Thymus (tissue), 11 donors: ENCODE results near the gene SH3BGRL. TPM values are rescaled to one million over a fixed set of nuclear protein-coding genes. Genes with fewer than 3 reads are reported as not detected.

ENCODE experiments used
- DNase-seq, 9 donors: peaks; one replicate each; pipeline ENCODE4 v3.0.0-alpha.2; 2013; ENCODE audit warnings: low spot score in 9 of 9, low read depth in 6 of 9, missing footprints in 1 of 9
- H3K27ac ChIP-seq, 2 donors: one replicate each; pipeline ENCODE4 v1.5.1; 2013; ENCODE audit warnings: control low read depth in 1 of 2, low read depth in 1 of 2, low read length in 1 of 2, mild to moderate bottlenecking in 1 of 2, moderate library complexity in 1 of 2
- H3K27me3 ChIP-seq, 2 donors: one replicate each; pipeline ENCODE4 v1.5.1; 2013; ENCODE audit warnings: low read length in 1 of 2; ENCODE audit not compliant: control insufficient read depth in 2 of 2, insufficient read depth in 1 of 2
- H3K36me3 ChIP-seq, 2 donors: one replicate each; pipeline ENCODE4 v1.5.1; 2013; ENCODE audit warnings: low read length in 1 of 2, mild to moderate bottlenecking in 1 of 2, moderate library complexity in 1 of 2; ENCODE audit not compliant: control insufficient read depth in 2 of 2, insufficient read depth in 2 of 2
- H3K4me1 ChIP-seq, 2 donors: one replicate each; pipeline ENCODE4 v1.5.1; 2013; ENCODE audit warnings: low read length in 2 of 2; ENCODE audit not compliant: control insufficient read depth in 2 of 2, insufficient read depth in 2 of 2
- H3K4me3 ChIP-seq, 2 donors: one replicate each; pipeline ENCODE4 v1.5.1; 2013; ENCODE audit warnings: low read length in 2 of 2, control low read depth in 1 of 2, mild to moderate bottlenecking in 1 of 2
- H3K9me3 ChIP-seq, 2 donors: one replicate each; pipeline ENCODE4 v1.5.1; 2013; ENCODE audit warnings: low read length in 1 of 2, mild to moderate bottlenecking in 1 of 2; ENCODE audit not compliant: control insufficient read depth in 2 of 2, insufficient read depth in 1 of 2
- WGBS: extraction: QIAGEN DNeasy Blood & Tissue Kit; methylation state at CpG from one replicate; pipeline ENCODE4 v1.1.7; 2013; 5-methylcytosine and 5-hydroxymethylcytosine counted together
- polyA plus RNA-seq: library from polyadenylated mRNA; stranded (reverse); fragments of 200-250 nt; gene quantifications from one replicate; pipeline ENCODE4 v1.2.3, GENCODE V29; 2013
- total RNA-seq: library from RNA; stranded (reverse); fragments of 120-200 nt; gene quantifications from one replicate; pipeline ENCODE4 v1.2.4, GENCODE V29; 2013
- donor health status: healthy.

The SH3BGRL gene
- total and polyA plus RNA-seq, 2 donors = 110 to 201 TPM

DNA sequence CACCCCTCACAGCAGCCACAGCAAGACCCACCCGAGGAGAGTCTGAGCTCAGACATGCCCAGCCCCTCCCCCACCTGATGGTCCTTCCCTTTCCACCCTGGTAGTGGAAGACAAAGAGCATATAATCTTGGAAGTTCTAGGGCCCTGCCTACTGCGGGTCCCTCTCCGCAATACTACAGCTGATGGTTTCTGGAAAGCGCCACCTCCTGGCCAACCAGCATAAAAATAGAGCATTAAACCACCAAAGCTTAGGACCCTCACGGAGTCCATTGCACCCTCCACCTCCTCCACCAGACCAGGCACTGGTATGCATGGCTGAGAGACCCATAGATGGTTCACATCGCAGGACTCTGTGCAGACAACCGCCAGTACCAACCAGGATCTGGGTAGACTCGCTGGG is 78.2 kb downstream of the SH3BGRL start:
- H3K4me3 ChIP-seq = no peak overlapping the region
- WGBS = 98% methylated on average over 8 of the region's 8 CpGs
- peaks cover 15 to 17% of the 10 kb centered on the region in 2 donors for H3K36me3 ChIP-seq
- H3K4me1 ChIP-seq = no peaks in the 10 kb centered on the region
- H3K27me3 ChIP-seq = no peaks in the 10 kb centered on the region
- DNase-seq = no peak
- H3K27ac ChIP-seq = no peak overlapping the region
- H3K9me3 ChIP-seq = no peaks in the 10 kb centered on the region

DNA sequence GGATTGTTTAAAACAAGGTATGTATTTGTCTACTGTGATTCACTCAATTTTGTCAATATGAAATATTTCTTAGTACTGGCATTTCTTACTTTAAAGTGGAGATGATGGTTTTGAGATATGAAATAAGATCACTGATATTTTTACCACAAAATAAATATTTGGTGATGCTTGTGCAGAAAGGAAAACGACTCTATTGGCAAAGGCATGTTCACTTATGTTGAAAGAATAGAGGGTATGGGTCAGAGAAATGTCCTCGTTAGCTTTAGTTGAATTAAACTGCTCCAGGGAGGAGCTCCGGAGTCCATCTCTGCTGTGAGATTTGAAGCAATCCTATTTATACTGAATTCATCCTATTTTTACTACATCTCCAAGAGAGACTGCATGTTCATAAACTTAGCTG is 84.2 kb downstream of the SH3BGRL start:
- no peaks in the 10 kb centered on the region for H3K9me3 ChIP-seq
- H3K4me3 ChIP-seq = no peak overlapping the region
- H3K36me3 ChIP-seq = no peaks in the 10 kb centered on the region
- H3K4me1 ChIP-seq = no peaks in the 10 kb centered on the region
- H3K27ac ChIP-seq = no peak overlapping the region
- no peak for DNase-seq
- WGBS = 98% methylated on average over 3 of the region's 3 CpGs
- no peaks in the 10 kb centered on the region for H3K27me3 ChIP-seq

DNA sequence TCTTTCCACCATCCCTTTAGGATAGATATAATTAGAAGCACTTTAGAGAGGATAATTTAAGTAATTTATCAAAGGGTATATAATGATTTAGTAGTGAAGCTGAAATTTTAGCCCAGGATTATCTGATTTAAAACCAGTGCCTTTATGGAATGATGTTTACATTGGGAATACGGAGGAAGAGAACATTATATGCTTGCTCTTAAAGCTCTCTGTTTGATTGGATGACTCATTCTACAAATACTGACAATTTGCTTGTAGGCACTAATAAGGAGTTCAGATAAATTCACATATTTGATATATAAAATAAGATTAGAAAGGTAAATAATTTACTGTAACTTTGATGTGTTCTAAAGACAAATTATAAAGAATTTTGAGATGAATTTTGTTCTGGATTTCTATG is 84.7 kb downstream of the SH3BGRL start:
- WGBS = 91% methylated on average over 1 of the region's 1 CpG

DNA sequence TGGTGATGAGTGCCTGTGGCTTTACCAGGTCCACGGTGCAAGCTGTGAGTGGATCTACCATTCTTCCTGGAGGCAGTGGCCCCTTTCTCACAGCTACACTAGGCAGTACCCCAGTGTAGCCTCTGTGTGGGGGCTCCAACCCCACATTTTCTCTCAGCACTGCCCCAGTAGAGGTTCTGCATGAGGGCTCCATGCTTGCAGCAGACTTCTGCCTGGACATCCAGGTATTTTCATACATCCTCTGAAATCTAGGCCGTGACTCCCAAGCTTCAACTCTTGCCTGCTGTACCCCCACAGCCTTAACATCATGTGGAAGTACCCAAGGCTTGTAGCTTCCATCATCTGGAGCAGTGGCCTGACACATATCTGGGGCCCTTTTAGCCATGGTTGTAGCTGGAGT is 90.1 kb downstream of the SH3BGRL start:
- WGBS = 98% methylated on average over 2 of the region's 2 CpGs
- H3K4me1 ChIP-seq = no peaks in the 10 kb centered on the region
- H3K4me3 ChIP-seq = no peak overlapping the region
- DNase-seq = no peak
- no peak overlapping the region for H3K27ac ChIP-seq
- peaks cover 0 to 14% of the 10 kb centered on the region in 2 donors for H3K9me3 ChIP-seq
- no peaks in the 10 kb centered on the region for H3K27me3 ChIP-seq
- no peaks in the 10 kb centered on the region for H3K36me3 ChIP-seq

More for the DNA sequence above, 84.7 kb downstream of the SH3BGRL start:
- Histone ChIP-seq H3K4me3 (no peak overlapping the region), H3K27ac (no peak overlapping the region), H3K36me3 (no peaks in the 10 kb centered on the region), H3K4me1 (no peaks in the 10 kb centered on the region), H3K9me3 (no peaks in the 10 kb centered on the region), H3K27me3 (no peaks in the 10 kb centered on the region)
- DNase-seq = no peak

DNA sequence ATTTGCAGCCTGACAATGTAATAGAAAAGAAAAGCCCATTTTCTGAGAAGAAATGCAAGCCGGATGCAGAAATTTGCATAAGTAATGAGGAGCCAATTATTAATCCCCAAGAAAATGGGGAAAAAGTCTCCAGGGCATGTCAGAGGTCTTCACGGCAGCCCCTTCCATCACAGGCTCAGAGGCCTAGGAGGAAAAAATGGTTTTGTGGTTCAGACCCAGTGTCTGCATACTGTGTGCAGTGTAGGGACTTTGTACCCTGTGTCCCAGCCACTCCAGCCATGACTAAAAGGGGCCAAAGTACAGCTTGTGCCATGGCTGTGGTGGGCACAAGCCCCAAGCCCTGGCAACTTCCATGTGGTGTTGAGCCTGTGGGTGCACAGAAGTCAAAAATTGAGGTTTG is 92.2 kb downstream of the SH3BGRL start:
- Histone ChIP-seq H3K36me3 (no peaks in the 10 kb centered on the region), H3K4me3 (no peak overlapping the region), H3K9me3 (peaks cover 0 to 14% of the 10 kb centered on the region in 2 donors), H3K4me1 (no peaks in the 10 kb centered on the region), H3K27ac (no peak overlapping the region), H3K27me3 (no peaks in the 10 kb centered on the region)
- no peak for DNase-seq
- WGBS = 99% methylated on average over 2 of the region's 2 CpGs

DNA sequence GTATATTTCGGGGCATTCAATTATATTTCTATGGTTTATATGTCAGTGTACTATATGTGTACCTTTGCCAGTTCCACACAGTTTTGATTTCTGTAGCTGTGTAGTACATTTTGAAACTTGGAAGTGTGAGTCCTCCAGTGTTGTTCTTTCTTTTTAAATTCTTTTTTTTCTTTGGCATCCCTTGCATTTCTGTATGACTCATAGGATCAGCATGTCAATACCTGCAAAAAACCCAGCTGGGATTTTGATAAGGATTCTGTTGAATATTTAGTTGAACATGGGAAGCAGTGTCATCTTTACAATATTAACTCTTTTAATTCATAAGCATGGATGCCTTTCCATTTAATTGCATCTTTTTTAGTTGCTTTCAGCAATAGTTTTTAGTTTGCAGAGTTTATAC is 100.0 kb downstream of the SH3BGRL start:
- no peak for DNase-seq
- 100% methylated on average over 1 of the region's 1 CpG for WGBS
- Histone ChIP-seq H3K27ac (no peak overlapping the region), H3K9me3 (no peaks in the 10 kb centered on the region), H3K27me3 (no peaks in the 10 kb centered on the region), H3K4me3 (no peak overlapping the region), H3K36me3 (no peaks in the 10 kb centered on the region), H3K4me1 (no peaks in the 10 kb centered on the region)

DNA sequence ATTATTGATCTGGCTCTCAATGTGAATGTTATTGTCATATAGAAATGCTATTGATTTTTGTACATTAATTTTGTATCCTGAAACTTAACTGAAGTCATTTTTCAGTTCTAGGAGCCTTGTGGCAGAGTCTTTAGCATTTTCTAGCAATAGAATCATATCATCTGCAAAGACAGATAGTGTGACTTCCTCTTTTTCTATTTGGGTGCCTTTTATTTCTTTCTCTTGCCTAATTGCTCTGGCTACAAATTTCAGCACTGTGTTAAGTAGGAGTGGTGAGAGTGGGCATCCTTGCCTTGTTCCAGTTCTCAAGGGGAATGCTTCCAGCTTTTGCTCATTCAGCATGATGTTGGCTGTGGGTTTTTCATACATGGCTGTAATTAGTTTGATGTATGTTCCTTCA is 102.7 kb downstream of the SH3BGRL start:
- Histone ChIP-seq H3K4me3 (no peak overlapping the region), H3K27me3 (no peaks in the 10 kb centered on the region), H3K4me1 (no peaks in the 10 kb centered on the region), H3K36me3 (no peaks in the 10 kb centered on the region), H3K27ac (no peak overlapping the region), H3K9me3 (no peaks in the 10 kb centered on the region)
- DNase-seq = no peak

DNA sequence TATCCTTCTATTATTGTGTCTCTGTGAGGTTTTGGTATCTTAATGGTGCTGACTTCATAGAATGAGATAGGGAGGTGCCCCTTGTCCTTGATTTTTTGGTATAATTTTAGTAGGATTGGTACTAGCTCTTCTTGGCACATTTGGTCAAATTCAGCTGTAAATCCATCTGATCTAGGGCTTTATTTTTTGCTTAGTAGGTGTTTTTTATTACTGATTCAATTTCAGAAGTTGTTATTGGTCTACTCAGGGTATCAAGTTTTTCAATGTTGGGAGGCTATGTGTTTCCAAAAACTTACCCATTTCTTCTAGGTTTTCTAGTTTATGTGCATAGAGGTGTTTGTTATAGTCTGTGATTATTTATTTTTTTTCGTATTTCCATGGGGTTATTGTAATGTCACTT is 103.3 kb downstream of the SH3BGRL start:
- Histone ChIP-seq H3K4me3 (no peak overlapping the region), H3K27me3 (no peaks in the 10 kb centered on the region), H3K9me3 (no peaks in the 10 kb centered on the region), H3K27ac (no peak overlapping the region), H3K4me1 (no peaks in the 10 kb centered on the region), H3K36me3 (no peaks in the 10 kb centered on the region)
- no peak for DNase-seq
- 90% methylated on average over 1 of the region's 1 CpG for WGBS

DNA sequence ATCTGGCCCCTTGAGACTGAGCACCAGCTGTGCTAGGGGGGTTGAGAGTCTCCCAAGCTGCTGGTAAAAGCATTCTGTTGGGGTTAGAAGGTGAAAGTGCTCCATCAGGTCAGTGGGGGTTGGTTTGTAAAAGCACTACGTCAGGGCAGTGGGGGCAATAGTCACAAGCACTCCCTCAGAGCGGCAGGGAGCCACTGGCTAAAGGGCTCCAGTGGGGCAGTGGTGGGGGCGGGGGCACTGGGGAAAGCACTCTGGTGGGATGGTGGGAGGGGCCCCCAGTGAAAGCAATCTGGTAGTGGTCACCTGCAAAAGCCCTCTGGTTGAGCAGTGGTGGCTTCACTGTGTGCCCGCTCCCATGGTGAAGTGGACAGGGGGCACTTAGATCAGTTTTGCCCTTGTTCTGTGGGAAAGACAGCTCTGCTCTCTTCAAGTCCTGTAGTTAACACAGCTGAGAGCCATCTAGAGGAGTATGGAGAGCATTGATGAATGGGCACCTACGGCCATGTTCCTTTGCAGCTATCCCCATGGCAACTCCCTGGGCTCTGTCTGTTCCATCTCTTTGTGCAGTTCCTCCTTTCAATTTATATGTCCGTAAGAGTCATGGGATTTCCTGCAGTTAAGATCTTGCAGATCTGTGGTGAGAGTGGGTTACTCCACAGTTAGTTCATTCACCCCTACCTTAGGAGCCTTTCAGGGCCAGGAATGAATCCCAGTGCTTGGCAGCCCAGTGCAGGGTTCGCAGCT is 106.4 kb downstream of the SH3BGRL start:
- 89% methylated on average over 7 of the region's 7 CpGs for WGBS
- H3K4me3 ChIP-seq = no peak overlapping the region
- no peaks in the 10 kb centered on the region for H3K4me1 ChIP-seq
- H3K27me3 ChIP-seq = no peaks in the 10 kb centered on the region
- no peaks in the 10 kb centered on the region for H3K9me3 ChIP-seq
- H3K27ac ChIP-seq = no peak overlapping the region
- no peak for DNase-seq
- no peaks in the 10 kb centered on the region for H3K36me3 ChIP-seq
